ENCODE data around the gene FBLN2. TPM values are rescaled to one million over a fixed set of nuclear protein-coding genes. Genes with fewer than 3 reads are reported as not detected.
"Not testable (repeated sequence)": the region's sequence is repeated elsewhere in the genome, so short reads cannot be mapped to it uniquely, and the experiment has no call there.

The FBLN2 gene
- total RNA-seq, 1 experiment from 2014 or later: not detected

DNA sequence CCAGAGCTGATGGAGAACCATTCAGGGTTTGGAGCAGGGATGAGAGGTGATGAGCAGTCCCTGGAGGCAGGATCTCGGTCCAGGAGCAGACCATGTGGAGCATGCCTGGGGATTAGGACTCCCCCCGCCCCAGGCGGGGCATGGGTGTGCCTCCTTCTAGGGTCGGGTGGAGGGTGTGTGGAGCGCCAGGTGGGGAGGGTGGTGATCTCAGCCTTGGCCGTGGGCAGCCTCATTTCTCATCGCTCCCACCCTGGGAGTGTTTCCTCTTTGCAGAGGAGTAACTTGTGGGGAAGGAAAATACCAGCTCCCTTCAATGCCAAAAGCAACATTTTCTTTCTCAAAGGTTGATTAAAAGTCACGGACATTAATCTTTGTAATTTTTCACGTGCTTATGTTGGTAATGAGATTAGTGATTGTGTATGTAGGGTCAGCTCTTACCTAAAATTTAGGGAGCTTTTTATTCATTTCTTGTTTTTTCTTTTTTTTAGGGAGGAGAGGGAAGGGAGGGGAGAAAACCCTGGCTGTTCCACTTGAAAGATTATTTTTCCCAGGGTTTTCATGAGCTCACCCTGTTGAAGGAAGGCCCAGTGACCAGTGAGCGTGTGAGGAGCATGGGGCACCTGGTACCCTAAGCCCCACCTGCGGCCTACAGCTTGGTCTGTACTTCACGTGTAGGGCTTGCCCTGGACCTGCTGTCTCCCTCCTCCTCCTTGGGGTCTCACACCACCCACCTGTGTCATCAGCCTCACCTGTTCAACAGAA lies 11.0 kb downstream of the FBLN2 start:
- DNase-seq: no peak
- no peak overlapping the region for H3K4me3 ChIP-seq
- no peak overlapping the region for H3K27ac ChIP-seq
- H3K9me3 ChIP-seq (replicated peaks): no peaks in the 10 kb centered on the region
- peaks cover 18% of the 10 kb centered on the region for H3K27me3 ChIP-seq
- H3K36me3 ChIP-seq: no peaks in the 10 kb centered on the region
- H3K4me1 ChIP-seq: no peaks in the 10 kb centered on the region

DNA sequence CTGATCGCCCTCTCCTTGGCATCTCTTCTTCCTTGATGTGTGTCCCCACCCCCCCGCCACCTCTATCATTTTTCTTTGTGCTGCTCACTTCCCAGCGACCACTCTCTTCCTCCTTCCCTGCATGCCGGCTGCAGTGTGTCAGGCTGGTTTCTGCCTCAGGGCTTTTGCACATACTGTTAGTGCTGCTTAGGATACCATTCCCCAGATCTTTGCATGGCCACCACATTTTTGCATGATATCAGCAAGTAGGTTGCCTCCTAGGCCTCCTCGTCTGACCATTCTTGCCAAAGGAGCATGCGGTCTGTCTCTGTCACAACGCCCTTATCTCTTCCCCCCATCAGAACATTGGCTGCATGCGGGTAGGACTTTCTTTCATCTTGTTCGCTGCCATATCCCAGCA lies 12.5 kb downstream of the FBLN2 start:
- no peak overlapping the region for H3K4me3 ChIP-seq
- no peaks in the 10 kb centered on the region for H3K36me3 ChIP-seq
- no peak overlapping the region for H3K27ac ChIP-seq
- no peaks in the 10 kb centered on the region for H3K4me1 ChIP-seq
- no peak for DNase-seq
- no peaks in the 10 kb centered on the region for H3K9me3 ChIP-seq (replicated peaks)
- peaks cover 25% of the 10 kb centered on the region for H3K27me3 ChIP-seq

DNA sequence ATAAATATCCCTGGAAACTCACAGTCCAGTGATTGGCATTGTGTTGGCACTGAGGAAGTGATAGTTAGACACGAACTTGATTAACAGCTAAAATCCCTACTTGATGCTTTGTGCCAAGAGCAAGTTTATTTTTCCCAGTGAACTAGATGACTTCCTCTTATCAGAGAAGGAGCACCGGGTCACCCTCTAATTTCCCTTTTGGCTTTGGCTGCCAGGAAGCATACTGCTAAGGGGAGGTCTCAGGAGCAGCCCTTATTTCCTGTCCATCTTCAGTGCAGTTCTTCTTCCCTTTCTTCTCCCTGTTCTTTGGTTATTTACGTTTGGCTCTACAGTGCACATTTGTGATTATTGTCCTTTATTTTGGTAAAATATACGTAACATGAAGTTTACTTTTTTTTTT lies 13.0 kb downstream of the FBLN2 start:
- Histone ChIP-seq H3K27ac (no peak overlapping the region), H3K4me3 (no peak overlapping the region), H3K4me1 (no peaks in the 10 kb centered on the region), H3K36me3 (no peaks in the 10 kb centered on the region), H3K9me3 (replicated peaks) (no peaks in the 10 kb centered on the region), H3K27me3 (peaks cover 29% of the 10 kb centered on the region)
- no peak for DNase-seq

DNA sequence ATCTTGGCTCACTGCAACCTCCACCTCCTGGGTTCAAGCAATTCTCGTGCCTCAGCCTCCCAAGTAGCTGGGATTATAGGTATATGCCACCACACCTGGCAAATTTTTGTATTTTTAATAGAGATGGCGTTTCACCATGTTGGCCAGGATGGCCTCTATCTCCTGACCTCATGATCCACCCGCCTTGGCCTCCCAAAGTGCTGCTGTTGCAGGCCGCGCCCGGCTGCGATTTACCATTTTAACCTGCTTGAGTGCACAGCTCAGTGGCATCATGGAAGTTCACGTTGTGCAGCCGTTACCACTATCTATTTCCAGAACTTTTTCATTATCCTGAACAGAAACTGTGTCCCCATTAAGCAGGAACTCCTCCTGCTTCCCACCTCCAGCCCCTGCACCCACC lies 13.5 kb downstream of the FBLN2 start:
- not testable (repeated sequence) for H3K27ac ChIP-seq; H3K9me3 ChIP-seq (replicated peaks); DNase-seq; H3K4me1 ChIP-seq; H3K36me3 ChIP-seq; H3K4me3 ChIP-seq
- H3K27me3 ChIP-seq: peaks cover 29% of the 10 kb centered on the region

DNA sequence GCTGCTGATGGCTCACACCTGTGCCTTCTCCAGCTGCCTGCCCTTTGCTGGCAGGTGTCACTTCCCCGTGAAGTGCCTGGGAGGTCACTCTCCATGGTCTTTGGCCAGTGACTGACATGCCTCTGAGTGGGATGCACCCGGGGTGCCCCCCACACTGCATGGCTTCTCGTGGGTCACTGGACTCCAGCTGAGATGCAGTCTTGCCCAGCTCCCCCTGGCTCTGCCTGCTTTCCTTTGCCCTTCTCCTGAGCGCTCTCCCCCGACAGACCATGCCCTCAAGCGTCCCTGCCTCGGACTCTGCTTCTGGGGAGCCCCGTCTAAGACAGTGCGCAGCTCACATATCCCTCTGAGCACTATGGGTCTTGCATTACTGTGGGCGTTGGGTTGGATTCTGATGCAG lies 14.4 kb downstream of the FBLN2 start:
- H3K27me3 ChIP-seq: peaks cover 27% of the 10 kb centered on the region
- H3K9me3 ChIP-seq (replicated peaks): no peaks in the 10 kb centered on the region
- DNase-seq: no peak
- H3K36me3 ChIP-seq: no peaks in the 10 kb centered on the region
- H3K27ac ChIP-seq: no peak overlapping the region
- H3K4me1 ChIP-seq: no peaks in the 10 kb centered on the region
- H3K4me3 ChIP-seq: no peak overlapping the region

DNA sequence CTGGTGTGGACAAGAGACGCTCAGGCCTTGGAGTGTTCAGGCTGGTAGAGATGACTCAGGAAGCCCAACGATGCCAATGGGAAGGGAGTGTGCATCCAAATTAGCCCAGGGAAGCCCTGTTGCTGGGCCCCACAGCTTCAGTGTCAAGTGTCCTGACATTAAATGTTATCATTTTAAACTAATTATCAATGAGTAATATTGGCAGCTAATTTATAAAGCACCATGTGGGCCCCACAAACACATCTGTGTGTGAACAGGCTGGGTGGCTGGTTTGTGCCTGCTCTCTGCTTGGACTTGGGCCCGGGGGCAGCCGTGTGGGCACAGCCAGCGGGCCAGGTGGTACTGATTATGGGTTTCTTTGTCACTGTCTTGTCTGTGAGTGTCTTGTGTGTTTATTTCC lies 15.0 kb downstream of the FBLN2 start:
- Histone ChIP-seq H3K9me3 (replicated peaks) (no peaks in the 10 kb centered on the region), H3K4me1 (no peaks in the 10 kb centered on the region), H3K27ac (no peak overlapping the region)

DNA sequence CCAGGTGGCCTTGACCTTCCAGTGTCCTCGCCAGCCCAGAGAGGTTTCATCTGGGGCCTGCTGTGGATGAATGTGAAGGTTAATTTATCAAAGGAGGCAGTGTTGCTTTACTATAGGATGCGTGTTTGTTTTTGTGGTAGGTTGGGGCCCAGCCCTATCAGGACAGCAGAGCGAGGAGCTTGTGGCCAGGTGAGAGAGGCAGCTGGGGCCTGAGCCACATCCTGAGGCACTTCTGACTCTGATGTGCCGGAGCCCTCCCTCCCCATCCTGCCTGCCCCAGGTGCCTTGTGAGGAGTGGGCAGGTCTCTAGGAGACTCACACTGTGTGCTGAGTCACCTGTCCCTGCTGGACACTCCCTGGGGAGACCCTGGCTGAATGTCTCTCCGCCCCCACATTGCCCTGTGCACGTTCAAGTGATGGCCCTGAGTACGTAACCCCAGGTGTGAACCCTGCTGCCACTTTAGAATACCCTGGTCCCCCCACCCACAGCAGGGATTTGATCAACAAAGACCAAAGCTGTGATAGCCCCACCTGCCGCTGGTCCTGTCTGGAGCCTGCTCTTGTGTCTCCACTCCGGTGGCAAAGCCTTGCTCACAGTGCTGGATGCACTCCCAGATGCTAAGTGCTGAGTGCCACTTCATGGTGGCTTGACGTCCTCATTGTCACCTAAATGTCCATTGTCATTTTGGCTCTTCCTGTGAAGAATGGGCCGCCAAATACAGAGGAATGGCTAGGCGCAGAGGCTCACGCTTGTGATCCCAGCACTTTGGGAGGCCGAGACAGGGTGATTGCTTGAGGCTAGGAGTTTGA lies 16.0 kb downstream of the FBLN2 start:
- no peaks in the 10 kb centered on the region for H3K4me1 ChIP-seq
- H3K36me3 ChIP-seq: no peaks in the 10 kb centered on the region
- DNase-seq: no peak
- no peak overlapping the region for H3K27ac ChIP-seq
- H3K9me3 ChIP-seq (replicated peaks): no peaks in the 10 kb centered on the region
- H3K4me3 ChIP-seq: no peak overlapping the region
- peaks cover 32% of the 10 kb centered on the region for H3K27me3 ChIP-seq

More for the DNA sequence above, 15.0 kb downstream of the FBLN2 start:
- no peaks in the 10 kb centered on the region for H3K36me3 ChIP-seq
- H3K4me3 ChIP-seq: no peak overlapping the region
- DNase-seq: no peak
- peaks cover 33% of the 10 kb centered on the region for H3K27me3 ChIP-seq

DNA sequence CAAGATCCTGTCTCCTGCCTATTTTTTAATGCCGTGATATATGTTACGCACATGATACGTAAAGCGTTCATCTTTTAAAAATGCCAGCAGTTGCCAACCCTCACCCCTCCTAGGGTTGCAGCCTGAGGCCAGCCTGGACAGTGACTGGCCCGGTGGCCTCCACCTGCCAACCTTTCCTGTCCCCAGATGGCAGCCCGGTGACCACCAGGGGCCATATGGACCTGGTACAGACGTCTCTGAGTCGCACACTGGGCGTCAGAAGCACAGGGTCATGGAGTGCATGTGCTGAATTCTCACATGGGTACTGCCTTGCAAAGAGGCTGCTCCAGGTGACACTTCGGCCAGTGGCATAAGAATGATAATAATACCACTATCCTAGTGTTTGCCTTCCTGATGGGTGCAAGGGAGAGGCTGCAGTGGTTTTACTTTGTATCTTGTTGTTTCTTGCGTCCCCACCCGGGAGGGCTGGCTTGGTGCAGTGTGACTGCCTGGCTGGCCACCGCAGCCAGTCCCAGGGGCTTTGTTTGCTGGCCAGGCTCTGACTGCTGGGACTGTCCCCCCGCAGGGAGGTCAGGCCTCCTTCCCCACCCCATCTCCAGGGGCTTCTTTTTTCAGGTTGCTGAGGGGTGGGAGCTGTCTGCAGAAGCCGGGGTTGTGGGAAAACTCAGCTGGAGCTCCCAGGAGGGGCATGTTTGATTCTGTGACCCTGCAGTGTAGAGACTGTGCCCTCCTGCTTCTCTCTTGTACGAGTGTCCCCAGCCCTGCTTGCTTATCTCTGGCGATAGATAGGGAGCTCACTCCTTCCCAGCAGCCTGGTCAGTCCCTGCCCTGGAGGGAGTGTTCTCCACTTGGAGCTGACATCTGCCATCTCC lies 16.9 kb downstream of the FBLN2 start:
- no peak for DNase-seq
- peaks cover 33% of the 10 kb centered on the region for H3K27me3 ChIP-seq
- H3K9me3 ChIP-seq (replicated peaks): no peaks in the 10 kb centered on the region
- H3K4me1 ChIP-seq: no peaks in the 10 kb centered on the region
- H3K36me3 ChIP-seq: no peaks in the 10 kb centered on the region
- H3K4me3 ChIP-seq: no peak overlapping the region
- no peak overlapping the region for H3K27ac ChIP-seq

DNA sequence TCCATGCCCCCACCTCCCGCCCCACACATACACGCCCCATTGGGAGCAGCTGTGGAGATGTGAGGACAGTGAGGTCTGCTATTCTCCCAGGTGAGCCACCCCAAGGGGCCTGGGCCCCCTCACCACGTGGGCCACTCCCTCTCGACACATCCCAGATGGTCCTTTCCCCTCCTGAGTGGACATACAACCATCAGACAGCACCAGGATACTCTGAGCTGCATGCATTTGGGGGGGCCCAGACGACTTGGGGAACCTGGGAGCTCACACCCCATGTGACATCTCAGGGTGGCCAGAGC lies 17.5 kb downstream of the FBLN2 start:
- H3K27ac ChIP-seq: no peak overlapping the region
- H3K9me3 ChIP-seq (replicated peaks): no peaks in the 10 kb centered on the region
- no peak for DNase-seq
- peaks cover 30% of the 10 kb centered on the region for H3K27me3 ChIP-seq
- no peak overlapping the region for H3K4me3 ChIP-seq
- no peaks in the 10 kb centered on the region for H3K36me3 ChIP-seq
- no peaks in the 10 kb centered on the region for H3K4me1 ChIP-seq

DNA sequence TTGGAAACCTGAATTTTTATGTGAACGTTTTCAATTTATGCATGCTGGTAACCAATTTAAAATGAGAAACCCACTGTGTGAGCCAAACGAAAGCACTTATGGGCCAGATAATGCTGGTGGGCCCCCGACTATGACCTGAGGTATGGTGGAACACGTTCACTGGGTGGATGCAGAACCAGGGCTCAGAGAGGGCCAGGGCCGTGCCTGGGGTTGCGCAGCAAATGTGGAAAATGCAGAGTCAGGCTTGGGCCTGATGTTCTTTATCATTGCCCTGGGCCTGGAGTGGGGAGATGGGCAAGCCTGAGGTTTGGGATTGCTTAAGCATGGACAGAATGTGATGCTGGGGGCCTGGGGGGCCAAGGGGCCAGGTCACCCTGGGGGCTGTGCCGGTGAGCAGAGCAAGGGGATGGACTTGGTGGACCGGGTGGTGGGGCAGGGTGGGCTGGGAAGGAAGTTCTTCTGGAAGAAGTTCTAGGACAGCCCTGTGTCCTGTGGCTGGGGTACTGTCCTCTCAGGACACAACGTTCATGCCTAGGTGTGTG lies 17.9 kb downstream of the FBLN2 start:
- no peak for DNase-seq
- Histone ChIP-seq H3K4me1 (no peaks in the 10 kb centered on the region), H3K27me3 (peaks cover 27% of the 10 kb centered on the region; the same call in 1 of the 2 replicates), H3K36me3 (no peaks in the 10 kb centered on the region), H3K4me3 (no peak overlapping the region), H3K27ac (no peak overlapping the region), H3K9me3 (replicated peaks) (no peaks in the 10 kb centered on the region)

DNA sequence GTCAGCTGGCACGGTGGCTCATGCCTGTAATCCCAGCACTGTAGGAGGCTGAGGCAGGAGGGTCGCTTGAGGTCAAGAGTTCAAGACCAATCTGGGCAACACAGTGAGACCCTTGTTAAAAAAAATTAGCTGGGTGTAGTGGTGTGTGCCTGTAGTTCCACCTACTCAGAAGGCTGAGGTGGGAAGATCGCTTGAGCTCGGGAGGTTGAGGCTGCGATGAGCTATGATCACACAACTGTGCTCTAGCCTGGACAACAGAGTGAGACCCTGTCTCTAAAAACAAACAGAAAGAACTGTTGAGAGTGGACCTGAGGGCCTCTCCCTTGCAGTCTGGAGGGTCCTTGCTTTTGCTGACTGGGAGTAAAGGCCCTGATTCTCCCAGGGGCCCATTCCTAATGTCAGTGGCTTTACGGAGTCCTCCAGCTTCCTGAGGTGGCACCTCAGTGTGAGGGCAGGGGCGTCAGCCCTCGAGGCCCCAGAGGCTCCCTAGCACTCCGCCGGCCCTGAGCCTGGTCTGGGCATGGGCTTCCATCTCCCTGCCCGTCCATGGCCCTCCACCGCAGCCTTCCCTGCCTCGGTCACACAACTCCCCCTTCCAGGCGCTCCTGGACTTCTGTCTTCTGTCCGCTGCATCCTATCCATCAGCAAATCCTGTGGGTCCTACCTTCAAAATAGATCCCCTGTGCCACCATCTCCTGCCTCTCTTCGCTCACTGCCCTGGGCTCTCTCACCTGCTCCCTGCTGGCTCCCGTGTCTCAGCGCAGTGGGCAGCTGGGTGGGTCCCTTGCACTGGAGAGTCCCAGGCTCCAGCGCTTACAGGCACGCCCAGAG lies 19.0 kb downstream of the FBLN2 start:
- peaks cover 31% of the 10 kb centered on the region; the same call in 1 of the 2 replicates for H3K27me3 ChIP-seq
- H3K27ac ChIP-seq: no peak overlapping the region
- H3K36me3 ChIP-seq: no peaks in the 10 kb centered on the region
- no peak overlapping the region for H3K4me3 ChIP-seq
- no peaks in the 10 kb centered on the region for H3K4me1 ChIP-seq
- DNase-seq: no peak
- no peaks in the 10 kb centered on the region for H3K9me3 ChIP-seq (replicated peaks)

DNA sequence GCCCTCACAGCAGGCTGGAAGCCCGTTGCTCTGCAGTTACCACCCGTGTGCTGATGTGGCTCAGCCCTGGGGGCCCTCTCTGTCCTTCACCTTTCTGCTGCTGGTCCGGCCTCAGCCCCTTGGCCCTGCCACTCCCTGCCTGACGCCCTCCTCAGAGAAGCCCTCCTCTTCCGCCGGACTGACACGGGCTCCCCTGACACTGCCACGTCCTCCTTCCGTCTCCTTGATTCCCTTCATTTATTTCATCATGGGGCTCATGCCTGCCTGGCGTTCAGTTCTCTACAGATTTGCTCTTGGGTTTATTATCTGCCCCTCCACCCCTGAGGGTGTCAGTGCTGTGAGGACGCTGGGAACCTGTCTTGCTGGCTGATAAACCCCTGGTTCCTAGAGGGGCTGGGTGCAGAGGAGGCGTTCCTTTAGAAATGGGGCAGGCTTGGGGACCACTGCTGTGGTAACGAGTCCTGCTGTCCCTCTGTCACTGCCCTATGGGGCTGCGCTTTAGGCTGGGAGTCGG lies 19.6 kb downstream of the FBLN2 start:
- Histone ChIP-seq H3K4me1 (no peaks in the 10 kb centered on the region), H3K36me3 (no peaks in the 10 kb centered on the region), H3K27me3 (peaks cover 31% of the 10 kb centered on the region; the same call in 1 of the 2 replicates), H3K9me3 (replicated peaks) (no peaks in the 10 kb centered on the region), H3K27ac (no peak overlapping the region), H3K4me3 (no peak overlapping the region)
- no peak for DNase-seq

DNA sequence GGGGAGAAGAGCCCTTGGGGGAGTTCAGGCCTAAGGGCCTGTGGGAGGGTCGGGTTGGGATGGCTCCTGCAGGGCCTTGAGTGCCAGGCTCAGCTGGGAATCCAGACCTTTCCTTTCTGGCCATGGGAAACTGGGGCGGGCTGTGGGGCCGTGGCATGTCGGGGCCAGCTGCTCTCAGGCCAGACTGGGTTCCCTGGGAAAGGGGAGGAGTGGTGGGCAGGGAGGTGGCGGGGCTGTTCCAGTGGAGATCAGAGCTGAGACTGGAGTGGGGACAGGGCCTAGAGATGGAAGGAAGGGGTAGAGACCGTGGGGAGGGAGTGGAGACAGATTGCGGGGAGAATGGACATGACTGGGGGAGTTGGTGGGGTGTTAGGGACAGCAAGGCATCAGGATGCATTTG lies 20.3 kb downstream of the FBLN2 start:
- H3K4me1 ChIP-seq: no peaks in the 10 kb centered on the region
- no peak for DNase-seq
- H3K9me3 ChIP-seq (replicated peaks): no peaks in the 10 kb centered on the region
- no peaks in the 10 kb centered on the region for H3K36me3 ChIP-seq
- H3K27me3 ChIP-seq: peaks cover 34% of the 10 kb centered on the region; the same call in 1 of the 2 replicates
- no peak overlapping the region for H3K4me3 ChIP-seq
- H3K27ac ChIP-seq: no peak overlapping the region
